SK-N-MC (cell line): ENCODE results near the gene TMCO2.

Experiments used
- DNase-seq: peaks from one replicate; pipeline ENCODE4 v3.0.0-alpha.2; 2011; ENCODE audit warnings: low read depth, low spot score
- H3K27ac ChIP-seq: fragments of 200-600 bp; sonication (generic); 2 replicates; pipeline ENCODE4 v1.5.1; 2016; ENCODE audit warnings: mixed run types
- H3K36me3 ChIP-seq: fragments of 200-600 bp; sonication (generic); 2 replicates; pipeline ENCODE4 v1.6.1; 2017; ENCODE audit warnings: antibody characterized with exemption, low read length, mixed read lengths; ENCODE audit not compliant: insufficient read depth
- H3K4me3 ChIP-seq: fragments of 200-600 bp; sonication (generic); 2 replicates; pipeline ENCODE4 v1.5.1; 2016
- H3K9ac ChIP-seq: fragments of 200-600 bp; sonication (generic); 2 replicates; pipeline ENCODE4 v1.8.0; 2017; ENCODE audit warnings: mixed run types, mixed read lengths; ENCODE audit not compliant: insufficient read length
- H3K9me3 ChIP-seq: fragments of 200-600 bp; sonication (generic); 2 replicates; pipeline ENCODE4 v1.6.1; 2017; ENCODE audit warnings: low read depth, mild to moderate bottlenecking, antibody characterized with exemption, low read length, moderate library complexity, mixed read lengths
- EZH2 ChIP-seq: fragments of 200-600 bp; sonication (generic); IDR thresholded peaks from one replicate; pipeline ENCODE4 v1.6.1; 2017; ENCODE audit warnings: antibody characterized with exemption
- FOXP2 ChIP-seq: optimal IDR thresholded peaks from 2 replicates; pipeline ENCODE3; 2011; ENCODE audit warnings: mild to moderate bottlenecking, moderate library complexity; ENCODE audit not compliant: insufficient read depth; ENCODE audit errors: extremely low read length, control extremely low read depth
- POLR2AphosphoS5 ChIP-seq: IDR thresholded peaks from 2 replicates; pipeline ENCODE4 v1.6.1; 2012; ENCODE audit warnings: mild to moderate bottlenecking, low read depth, low read length, borderline replicate concordance

TMCO2 gene

DNA sequence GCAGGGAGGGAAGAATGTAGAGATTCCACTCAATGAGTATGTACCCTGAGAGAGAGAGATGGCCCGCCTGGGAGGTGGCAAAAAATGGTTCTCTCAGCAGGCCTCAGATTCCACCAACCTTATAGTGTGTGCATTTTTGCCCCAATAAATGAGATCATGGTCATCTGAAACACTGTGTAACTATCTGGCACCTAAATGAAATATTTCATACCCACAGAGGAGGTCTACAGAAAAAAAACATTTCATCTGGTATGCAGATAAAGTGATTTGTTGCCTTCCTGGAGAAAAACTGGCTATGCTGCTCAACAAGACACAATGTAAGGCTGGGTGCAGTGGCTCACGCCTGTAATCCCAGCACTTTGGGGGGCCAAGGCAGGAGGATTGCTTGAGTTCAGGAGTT is 4.9 kb downstream of the TMCO2 start:
- DNase-seq, result no peak
- Histone ChIP-seq H3K27ac (no peak overlapping the region), H3K4me3 (no peak overlapping the region), H3K36me3 (no peaks in the 10 kb centered on the region), H3K9ac (no peak overlapping the region), H3K9me3 (no peaks in the 10 kb centered on the region)
- no peak for TF ChIP-seq FOXP2
- no peak for TF ChIP-seq POLR2AphosphoS5
- TF ChIP-seq EZH2, result no peak

DNA sequence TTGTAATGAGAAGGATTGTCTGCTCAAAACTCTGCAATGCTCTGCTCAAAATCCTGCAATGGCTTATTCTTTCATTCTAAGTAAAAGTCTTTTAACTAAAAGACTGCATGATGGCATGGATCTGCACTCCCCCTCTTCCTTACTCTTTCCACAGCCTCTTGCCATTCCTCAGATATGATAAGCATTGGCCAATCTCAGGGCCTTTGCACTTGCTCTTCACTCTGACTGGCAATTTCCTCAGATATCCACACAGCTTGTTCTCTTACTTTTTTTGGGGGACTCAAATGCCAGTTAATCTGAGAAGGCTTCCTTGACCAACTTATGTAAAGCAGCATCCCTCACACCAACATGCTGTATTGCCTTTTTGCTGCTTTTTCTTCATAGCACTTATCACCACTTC is 7.5 kb downstream of the TMCO2 start:
- Histone ChIP-seq H3K27ac (no peak overlapping the region), H3K9ac (no peak overlapping the region), H3K9me3 (no peaks in the 10 kb centered on the region), H3K36me3 (peaks cover 5% of the 10 kb centered on the region), H3K4me3 (no peak overlapping the region)
- no peak for DNase-seq
- TF ChIP-seq POLR2AphosphoS5 (no peak), EZH2 (no peak), FOXP2 (no peak)

DNA sequence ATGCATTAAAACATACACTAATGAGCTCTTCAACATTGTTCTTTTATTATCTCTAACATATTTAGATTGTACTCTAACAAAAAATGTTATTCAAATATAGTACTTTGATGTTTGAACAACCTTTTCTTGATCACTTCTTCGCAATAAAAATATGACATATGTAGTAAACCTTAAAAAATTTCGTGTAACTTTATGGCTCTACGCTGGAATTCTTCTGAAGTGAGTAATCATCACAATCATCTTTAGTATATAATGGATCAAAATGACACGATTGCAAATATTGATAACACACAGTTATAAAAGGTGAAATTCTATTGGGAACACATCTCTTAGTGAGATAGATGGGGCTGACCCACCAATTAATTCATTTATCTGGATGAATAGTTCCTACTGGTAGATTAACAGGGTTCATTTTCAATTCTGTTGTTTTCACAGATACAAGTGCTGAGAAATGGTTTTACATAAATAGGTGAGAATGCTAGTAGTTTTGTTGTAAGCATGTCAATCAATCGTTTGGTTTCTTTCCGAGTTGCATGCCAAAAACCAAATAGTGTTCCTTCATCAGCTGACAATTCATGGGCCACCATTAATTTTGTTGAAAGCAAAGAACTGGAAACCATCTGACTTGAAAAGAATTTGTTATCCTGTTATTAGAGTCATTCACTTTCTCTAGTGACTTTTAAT is 8.8 kb downstream of the TMCO2 start:
- Histone ChIP-seq H3K9ac (peak overlapping the region; percentile 95), H3K36me3 (peaks cover 19% of the 10 kb centered on the region), H3K4me3 (peak overlapping the region; percentile 87), H3K27ac (peak overlapping the region; percentile 91), H3K9me3 (no peaks in the 10 kb centered on the region)
- DNase-seq, result no peak
- TF ChIP-seq EZH2, result no peak
- TF ChIP-seq FOXP2, result no peak
- no peak for TF ChIP-seq POLR2AphosphoS5

DNA sequence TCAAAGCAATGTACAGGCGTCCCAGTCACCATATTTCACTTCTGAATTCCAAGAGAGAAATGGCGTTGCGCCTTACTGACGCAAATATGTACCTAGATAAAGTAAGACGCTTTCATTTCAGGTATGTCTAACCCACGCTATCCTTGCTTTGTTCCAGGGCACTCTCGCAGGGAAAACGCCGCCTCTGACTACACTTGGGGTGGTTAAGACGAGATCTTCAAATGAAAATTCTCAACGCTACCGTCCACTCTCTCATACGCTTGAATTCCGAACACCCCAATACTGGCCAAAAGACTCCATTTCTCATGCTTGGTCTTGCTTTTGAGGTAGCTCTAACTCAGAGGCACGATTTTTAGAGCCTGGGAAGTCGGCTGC is 9.6 kb downstream of the TMCO2 start:
- Histone ChIP-seq H3K9me3 (no peaks in the 10 kb centered on the region), H3K4me3 (peak overlapping the region; percentile 87), H3K9ac (peak overlapping the region; percentile 95), H3K27ac (peak overlapping the region; percentile 91), H3K36me3 (peaks cover 26% of the 10 kb centered on the region)
- TF ChIP-seq EZH2 (no peak), POLR2AphosphoS5 (no peak), FOXP2 (no peak)
- DNase-seq, result peak; percentile 24

- H3K9ac ChIP-seq, result peak within 1 kb of the TSS; percentile 95
- peak; percentile 95 for DNase-seq
- H3K36me3 ChIP-seq, result peaks cover 30% of the 10 kb centered on the region
- TF ChIP-seq FOXP2 (peak; percentile 49), POLR2AphosphoS5 (peak; percentile 86), EZH2 (no peak)
- no peaks in the 10 kb centered on the region for H3K9me3 ChIP-seq
- peak within 1 kb of the TSS; percentile 87 for H3K4me3 ChIP-seq
- peak within 1 kb of the TSS; percentile 91 for H3K27ac ChIP-seq
Observed at GRCh38 chr1:40257688-40258444, 10.1 kb downstream of the TMCO2 start, which contains the start of gene ZMPSTE24. TSS of gene ZMPSTE24 (plus strand) at chr1:40258236. CDS start at chr1:40258272, 36 bp downstream.

DNA sequence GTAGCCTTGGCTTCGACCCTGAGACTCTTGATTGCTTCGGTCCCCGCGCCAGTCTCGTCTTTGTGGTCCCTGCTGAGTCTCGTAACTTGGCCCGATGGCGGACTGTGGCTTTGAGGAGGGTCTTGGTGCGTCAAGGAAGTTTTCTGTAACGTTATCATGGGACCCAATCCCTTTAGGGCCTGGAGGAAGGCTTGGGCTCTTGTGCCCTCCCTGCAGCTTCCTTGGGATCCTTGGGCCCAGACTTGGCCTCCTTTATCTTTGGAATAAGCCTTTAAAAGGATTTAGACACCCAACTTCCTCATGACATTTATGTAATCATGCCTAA is 10.7 kb downstream of the TMCO2 start:
- Histone ChIP-seq H3K4me3 (peak overlapping the region; percentile 87), H3K27ac (peak overlapping the region; percentile 42), H3K36me3 (peaks cover 36% of the 10 kb centered on the region), H3K9me3 (no peaks in the 10 kb centered on the region), H3K9ac (peak overlapping the region; percentile 90)
- no peak for DNase-seq
- no peak for TF ChIP-seq EZH2
- TF ChIP-seq POLR2AphosphoS5, result no peak
- no peak for TF ChIP-seq FOXP2

DNA sequence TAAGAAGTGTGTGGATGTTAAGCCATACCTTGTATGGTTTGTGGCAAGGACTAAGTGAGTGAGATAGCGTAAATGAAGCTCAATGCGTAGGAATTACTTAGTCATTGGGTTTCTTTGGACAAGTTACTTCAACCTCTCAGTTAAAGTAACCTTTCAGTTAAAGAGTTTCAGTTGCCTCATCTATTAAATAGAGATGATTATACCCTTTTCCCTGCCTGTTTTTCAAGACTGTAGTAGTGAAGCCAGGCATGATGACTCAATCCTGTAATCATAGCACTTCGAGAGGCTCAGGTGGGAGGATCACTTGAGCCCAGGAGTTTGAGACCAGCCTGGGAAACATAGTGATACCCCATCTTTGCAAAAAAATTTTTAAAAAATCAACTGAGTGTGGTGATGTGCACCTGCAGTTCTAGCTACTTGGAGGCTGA is 16.6 kb downstream of the TMCO2 start:
- DNase-seq, result no peak
- no peaks in the 10 kb centered on the region for H3K9me3 ChIP-seq
- no peak for TF ChIP-seq POLR2AphosphoS5
- no peak for TF ChIP-seq FOXP2
- H3K27ac ChIP-seq, result no peak overlapping the region
- H3K36me3 ChIP-seq, result peaks cover 82% of the 10 kb centered on the region
- H3K4me3 ChIP-seq, result no peak overlapping the region
- H3K9ac ChIP-seq, result no peak overlapping the region

DNA sequence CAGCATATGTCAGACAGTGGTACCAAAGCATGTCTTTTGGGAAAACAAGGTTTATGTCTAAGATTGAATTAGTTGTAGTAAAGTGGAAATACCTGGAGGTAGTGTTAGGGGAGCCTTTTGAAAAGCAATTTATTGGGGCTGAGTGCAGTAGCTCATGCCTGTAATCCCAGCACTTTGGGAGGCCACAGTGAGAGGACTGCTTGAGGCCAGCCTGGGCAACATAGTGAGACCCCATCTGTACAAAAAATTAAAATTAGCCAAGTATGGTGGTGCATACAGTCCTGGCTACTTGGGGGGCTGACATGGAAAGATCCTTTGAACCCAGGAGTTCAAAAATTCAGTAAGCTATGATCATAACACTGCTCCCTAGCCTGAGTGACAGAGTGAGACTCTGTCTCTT is 17.6 kb downstream of the TMCO2 start:
- Histone ChIP-seq H3K27ac (no peak overlapping the region), H3K36me3 (peaks cover 86% of the 10 kb centered on the region), H3K4me3 (no peak overlapping the region), H3K9me3 (no peaks in the 10 kb centered on the region), H3K9ac (no peak overlapping the region)
- no peak for TF ChIP-seq EZH2
- no peak for TF ChIP-seq POLR2AphosphoS5
- no peak for TF ChIP-seq FOXP2
- DNase-seq, result no peak

- no peaks in the 10 kb centered on the region for H3K9me3 ChIP-seq
- no peak overlapping the region for H3K4me3 ChIP-seq
- no peak for DNase-seq
- peaks cover 86% of the 10 kb centered on the region for H3K36me3 ChIP-seq
- no peak overlapping the region for H3K9ac ChIP-seq
- H3K27ac ChIP-seq, result no peak overlapping the region
- no peak for TF ChIP-seq POLR2AphosphoS5
- TF ChIP-seq FOXP2, result no peak
- no peak for TF ChIP-seq EZH2
Observed at GRCh38 chr1:40265919-40266318, 18.2 kb downstream of the TMCO2 start.
